Fibroblast of lung (primary cell): ENCODE measurements around the gene EMILIN2.

ENCODE experiments used
- CTCF ChIP-seq, 2 donors: IDR thresholded peaks in 1 of 2; conservative IDR thresholded peaks in 1 of 2; 1 replicate in 1 of 2; 2 replicates in 1 of 2; pipeline ENCODE4 v1.5.1; 2011 to 2012; ENCODE audit warnings: low read length in 2 of 2, control low read depth in 1 of 2, inconsistent platforms in 1 of 2, low read depth in 1 of 2, mild to moderate bottlenecking in 1 of 2
- EZH2 ChIP-seq: IDR thresholded peaks from 2 replicates; pipeline ENCODE4 v1.5.1; 2012; ENCODE audit warnings: low read length, control low read depth, mild to moderate bottlenecking; ENCODE audit errors: missing control alignments

GRCh38 chr18:2851771-2852170 is 5.0 kb downstream of the EMILIN2 start:
- TF ChIP-seq CTCF (conservative IDR thresholded peaks at IDR 0.05 in 1 of 2, IDR thresholded peaks at IDR 0.05 in 1 of 2; ENCODE audit: low read depth in 1 of 2, low read length in 2 of 2), result no peak
- TF ChIP-seq EZH2, result no peak
